KG1 (cell line): ENCODE results near the gene SCFD2.

ENCODE experiments used
- DNase-seq: peaks from one replicate; lab custom pipeline; 2025; lab: John Stamatoyannopoulos, UW

The SCFD2 gene

GRCh38 chr4:52883183-52883621 is 482.7 kb downstream of the SCFD2 start:
- no peak for DNase-seq

GRCh38 chr4:52880994-52881393 is 484.9 kb downstream of the SCFD2 start:
- DNase-seq: no peak

- no peak for DNase-seq
These were observed 486.4 kb downstream of the SCFD2 start for GRCh38 chr4:52879471-52879870.

- no peak for DNase-seq
These were observed 488.2 kb downstream of the SCFD2 start for GRCh38 chr4:52877694-52878093.

- DNase-seq: no peak
These were observed 488.8 kb downstream of the SCFD2 start for GRCh38 chr4:52877036-52877435.

GRCh38 chr4:52876069-52876468 is 489.8 kb downstream of the SCFD2 start:
- DNase-seq: no peak

GRCh38 chr4:52874948-52875347 is 490.9 kb downstream of the SCFD2 start:
- no peak for DNase-seq

- DNase-seq: no peak
These were observed 492.0 kb downstream of the SCFD2 start for GRCh38 chr4:52873861-52874343.

- no peak for DNase-seq
These were observed 492.7 kb downstream of the SCFD2 start for GRCh38 chr4:52873191-52873590.

- no peak for DNase-seq
These were observed 495.6 kb downstream of the SCFD2 start for GRCh38 chr4:52870225-52870624.

GRCh38 chr4:52869656-52870055 is 496.2 kb downstream of the SCFD2 start:
- DNase-seq: no peak

GRCh38 chr4:52869196-52869595 is 496.7 kb downstream of the SCFD2 start:
- no peak for DNase-seq

- no peak for DNase-seq
These were observed 497.7 kb downstream of the SCFD2 start for GRCh38 chr4:52868133-52868532.

GRCh38 chr4:52867163-52867562 is 498.7 kb downstream of the SCFD2 start:
- DNase-seq: no peak

GRCh38 chr4:52866734-52867133 is 499.1 kb downstream of the SCFD2 start:
- no peak for DNase-seq

GRCh38 chr4:52865300-52865699 is 500.6 kb downstream of the SCFD2 start:
- no peak for DNase-seq

GRCh38 chr4:52864793-52865192 is 501.1 kb downstream of the SCFD2 start:
- DNase-seq: no peak

GRCh38 chr4:52863324-52863723 is 502.5 kb downstream of the SCFD2 start:
- DNase-seq: no peak

GRCh38 chr4:52862639-52863161 is 503.2 kb downstream of the SCFD2 start:
- DNase-seq: no peak

GRCh38 chr4:52861879-52862616 is 503.8 kb downstream of the SCFD2 start, which contains the start of gene RASL11B:
Gene RASL11B, plus strand, starts transcription at chr4:52862317. Its CDS starts 191 bp downstream, at chr4:52862508.
- peak; percentile 47 for DNase-seq

- DNase-seq: no peak
These were observed 504.6 kb downstream of the SCFD2 start for GRCh38 chr4:52861171-52861823.

- DNase-seq: no peak
These were observed 505.5 kb downstream of the SCFD2 start for GRCh38 chr4:52860361-52860760.

GRCh38 chr4:52856801-52857200 is 509.1 kb downstream of the SCFD2 start:
- DNase-seq: no peak
